IPS DF 4.7 (cell line): ENCODE measurements around the gene OR10AD1.
"Not testable (repeated sequence)": the region's sequence is repeated elsewhere in the genome, so short reads cannot be mapped to it uniquely, and the experiment has no call there.

Experiments used
- DNase-seq: peaks from one replicate; pipeline ENCODE4 v3.0.0-alpha.2; 2013; ENCODE audit warnings: low spot score; ENCODE audit errors: extremely low read depth

OR10AD1 gene

GRCh38 chr12:48203192-48203591 lies at the start of gene OR10AD1:
Gene OR10AD1 (minus strand): TSS chr12:48203292. CDS start chr12:48203292, 0 bp downstream.
- DNase-seq: no peak

- DNase-seq: no peak
These were observed 44.3 kb upstream of the OR10AD1 start for GRCh38 chr12:48247181-48247966.

- DNase-seq: no peak
These were observed 34.1 kb upstream of the OR10AD1 start for GRCh38 chr12:48237162-48237561.

GRCh38 chr12:48235796-48236333 lies 32.8 kb upstream of the OR10AD1 start:
- DNase-seq: no peak

GRCh38 chr12:48231169-48231958 lies 28.3 kb upstream of the OR10AD1 start:
- not testable (repeated sequence) for DNase-seq

GRCh38 chr12:48224533-48224932 lies 21.4 kb upstream of the OR10AD1 start:
- not testable (repeated sequence) for DNase-seq

GRCh38 chr12:48221645-48222044 lies 18.6 kb upstream of the OR10AD1 start:
- no peak for DNase-seq

GRCh38 chr12:48220701-48221100 lies 17.6 kb upstream of the OR10AD1 start:
- DNase-seq: no peak

- no peak for DNase-seq
These were observed 16.5 kb upstream of the OR10AD1 start for GRCh38 chr12:48219631-48220030.

GRCh38 chr12:48216785-48217184 lies 13.7 kb upstream of the OR10AD1 start:
- no peak for DNase-seq

- DNase-seq: not testable (repeated sequence)
These were observed 6.4 kb upstream of the OR10AD1 start for GRCh38 chr12:48209495-48209894.

GRCh38 chr12:48202766-48203165 lies 326 bp downstream of the OR10AD1 start:
- DNase-seq: no peak

GRCh38 chr12:48201516-48201915 lies 1.6 kb downstream of the OR10AD1 start:
- no peak for DNase-seq

- no peak for DNase-seq
These were observed 2.0 kb downstream of the OR10AD1 start for GRCh38 chr12:48201091-48201490.

GRCh38 chr12:48199774-48200221 lies 3.3 kb downstream of the OR10AD1 start:
- no peak for DNase-seq

- no peak for DNase-seq
These were observed 4.1 kb downstream of the OR10AD1 start for GRCh38 chr12:48198985-48199384.

- no peak for DNase-seq
These were observed 4.5 kb downstream of the OR10AD1 start for GRCh38 chr12:48198672-48198971.

GRCh38 chr12:48197971-48198671 lies 5.0 kb downstream of the OR10AD1 start:
- DNase-seq: peak; percentile 96

GRCh38 chr12:48197549-48197970 lies 5.5 kb downstream of the OR10AD1 start:
- no peak for DNase-seq

- no peak for DNase-seq
These were observed 8.3 kb downstream of the OR10AD1 start for GRCh38 chr12:48194799-48195201.

- no peak for DNase-seq
These were observed 9.5 kb downstream of the OR10AD1 start for GRCh38 chr12:48193623-48194022.

- no peak for DNase-seq
These were observed 10.2 kb downstream of the OR10AD1 start for GRCh38 chr12:48192861-48193260.
